Chondrocyte (in vitro differentiated cells): ENCODE data around the gene TRAPPC6A. TPM values are rescaled to one million over a fixed set of nuclear protein-coding genes. Genes with fewer than 3 reads are reported as not detected.

Source experiments
- DNase-seq: peaks from one replicate; pipeline ENCODE4 v3.0.0; 2021; ENCODE audit warnings: mixed read lengths, low spot score
- H3K27ac Mint-ChIP-seq: one replicate; pipeline ENCODE4 v1.8.0; 2021; ENCODE audit warnings: mild to moderate bottlenecking, moderate library complexity, mixed read lengths; ENCODE audit not compliant: unreplicated experiment
- H3K27me3 Mint-ChIP-seq: 2 replicates; pipeline ENCODE4 v1.8.0; 2021; ENCODE audit warnings: low read depth, mixed read lengths
- H3K36me3 Mint-ChIP-seq: 2 replicates; pipeline ENCODE4 v1.8.0; 2021; ENCODE audit warnings: low read depth, mixed read lengths
- H3K4me1 Mint-ChIP-seq: 2 replicates; pipeline ENCODE4 v1.8.0; 2021; ENCODE audit warnings: low read depth, mild to moderate bottlenecking, mixed read lengths
- H3K4me3 Mint-ChIP-seq: one replicate; pipeline ENCODE4 v1.8.0; 2021; ENCODE audit warnings: mild to moderate bottlenecking, moderate library complexity, mixed read lengths; ENCODE audit not compliant: unreplicated experiment
- H3K9me3 Mint-ChIP-seq: 2 replicates; pipeline ENCODE4 v1.8.0; 2021; ENCODE audit warnings: low read depth, mixed read lengths
- total RNA-seq: library from RNA; stranded (reverse); gene quantifications from 3 replicates; pipeline ENCODE4 v1.2.1, GENCODE V29; 2021
- TF ChIP-seq, protein P1 (sequence below): fragments of 200-600 bp; sonication (generic); IDR thresholded peaks from 2 replicates; pipeline ENCODE4 v1.5.0; 2021; ENCODE audit warnings: antibody characterized with exemption, mild to moderate bottlenecking, moderate library complexity

TRAPPC6A gene
- total RNA-seq, 1 donor from 2014 or later: 12.7 TPM

DNA sequence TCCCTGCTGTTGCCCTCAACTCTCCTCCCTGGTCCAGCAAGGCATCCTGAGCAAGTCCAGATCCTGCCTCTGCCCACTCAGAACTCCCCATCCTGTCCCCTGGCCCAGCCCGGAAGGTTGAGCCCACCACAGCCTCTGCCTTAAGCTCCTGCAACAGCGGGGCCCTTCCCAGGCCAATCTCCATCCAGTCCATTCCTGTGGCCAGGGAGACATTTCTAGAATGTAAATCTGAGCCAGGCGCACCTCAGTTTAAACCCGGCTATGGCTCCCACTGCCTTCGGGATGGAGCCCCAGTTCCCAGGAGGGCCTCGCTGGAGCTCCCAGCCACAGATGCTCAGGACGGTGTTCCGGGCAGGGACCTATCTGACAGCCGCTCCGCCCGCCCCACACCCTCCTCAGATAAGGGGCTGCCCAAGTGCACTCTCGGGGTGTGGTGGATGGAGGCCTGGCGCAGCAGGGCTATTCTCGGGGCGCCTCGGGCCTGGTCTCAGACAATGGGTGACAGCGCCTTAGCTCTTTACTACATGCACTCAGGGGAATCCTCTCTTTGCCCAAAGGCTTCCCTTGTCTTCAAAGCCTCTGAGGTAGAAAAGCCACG lies 5.3 kb downstream of the TRAPPC6A start:
- no peak overlapping the region for H3K4me3 Mint-ChIP-seq
- no peak for DNase-seq
- H3K27me3 Mint-ChIP-seq: no peaks in the 10 kb centered on the region
- H3K9me3 Mint-ChIP-seq: no peaks in the 10 kb centered on the region
- peaks cover 8% of the 10 kb centered on the region for H3K4me1 Mint-ChIP-seq
- H3K27ac Mint-ChIP-seq: no peak overlapping the region
- H3K36me3 Mint-ChIP-seq: no peaks in the 10 kb centered on the region
- TF ChIP-seq, protein P1, sequence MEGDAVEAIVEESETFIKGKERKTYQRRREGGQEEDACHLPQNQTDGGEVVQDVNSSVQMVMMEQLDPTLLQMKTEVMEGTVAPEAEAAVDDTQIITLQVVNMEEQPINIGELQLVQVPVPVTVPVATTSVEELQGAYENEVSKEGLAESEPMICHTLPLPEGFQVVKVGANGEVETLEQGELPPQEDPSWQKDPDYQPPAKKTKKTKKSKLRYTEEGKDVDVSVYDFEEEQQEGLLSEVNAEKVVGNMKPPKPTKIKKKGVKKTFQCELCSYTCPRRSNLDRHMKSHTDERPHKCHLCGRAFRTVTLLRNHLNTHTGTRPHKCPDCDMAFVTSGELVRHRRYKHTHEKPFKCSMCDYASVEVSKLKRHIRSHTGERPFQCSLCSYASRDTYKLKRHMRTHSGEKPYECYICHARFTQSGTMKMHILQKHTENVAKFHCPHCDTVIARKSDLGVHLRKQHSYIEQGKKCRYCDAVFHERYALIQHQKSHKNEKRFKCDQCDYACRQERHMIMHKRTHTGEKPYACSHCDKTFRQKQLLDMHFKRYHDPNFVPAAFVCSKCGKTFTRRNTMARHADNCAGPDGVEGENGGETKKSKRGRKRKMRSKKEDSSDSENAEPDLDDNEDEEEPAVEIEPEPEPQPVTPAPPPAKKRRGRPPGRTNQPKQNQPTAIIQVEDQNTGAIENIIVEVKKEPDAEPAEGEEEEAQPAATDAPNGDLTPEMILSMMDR: no peak

DNA sequence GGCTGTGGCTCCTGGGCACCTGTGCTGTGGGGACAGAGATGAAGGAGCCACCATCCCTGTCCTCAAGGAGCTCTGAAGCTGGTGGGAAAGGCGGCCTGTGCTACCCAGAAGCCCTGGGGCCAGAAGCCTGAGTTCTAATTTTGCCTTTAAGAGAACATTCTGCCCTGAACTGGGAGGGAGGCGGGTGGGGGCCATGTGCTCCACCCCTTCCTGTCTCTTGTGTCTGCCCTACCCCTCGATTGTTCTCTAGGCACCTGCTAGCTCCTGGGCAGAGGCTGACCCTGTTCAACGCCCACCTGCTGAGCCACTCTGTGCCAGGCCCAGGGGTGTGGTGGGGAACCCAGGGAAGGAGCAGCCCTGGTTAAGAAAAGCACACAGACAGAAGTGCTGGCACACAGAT lies 5.9 kb downstream of the TRAPPC6A start:
- Mint-ChIP-seq H3K27me3 (no peaks in the 10 kb centered on the region), H3K4me3 (no peak overlapping the region), H3K9me3 (no peaks in the 10 kb centered on the region), H3K4me1 (peaks cover 3% of the 10 kb centered on the region), H3K36me3 (no peaks in the 10 kb centered on the region), H3K27ac (no peak overlapping the region)
- DNase-seq: no peak
- TF ChIP-seq, protein P1: no peak

DNA sequence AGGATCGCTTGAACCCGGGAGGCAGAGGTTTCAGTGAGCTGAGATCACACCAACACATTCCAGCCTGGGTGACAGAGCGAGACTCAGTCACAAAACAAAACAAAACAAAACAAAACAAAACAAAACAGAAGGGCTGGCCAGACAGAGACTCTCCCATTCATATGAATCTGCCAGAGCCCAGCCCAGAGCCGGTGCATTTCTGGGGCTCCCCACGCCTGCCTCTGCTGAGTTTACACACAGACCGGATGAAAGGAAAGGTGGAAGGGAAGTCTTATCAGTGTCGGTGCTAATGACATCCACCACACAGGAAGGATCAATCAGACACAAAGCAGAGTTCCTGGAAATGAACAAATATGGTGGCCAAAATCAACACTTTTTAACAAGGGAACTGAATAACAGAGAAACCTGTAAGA lies 6.8 kb downstream of the TRAPPC6A start:
- H3K4me3 Mint-ChIP-seq: no peak overlapping the region
- no peaks in the 10 kb centered on the region for H3K9me3 Mint-ChIP-seq
- H3K27ac Mint-ChIP-seq: no peak overlapping the region
- TF ChIP-seq, protein P1: no peak
- peaks cover 6% of the 10 kb centered on the region for H3K4me1 Mint-ChIP-seq
- no peaks in the 10 kb centered on the region for H3K27me3 Mint-ChIP-seq
- no peak for DNase-seq
- H3K36me3 Mint-ChIP-seq: no peaks in the 10 kb centered on the region

DNA sequence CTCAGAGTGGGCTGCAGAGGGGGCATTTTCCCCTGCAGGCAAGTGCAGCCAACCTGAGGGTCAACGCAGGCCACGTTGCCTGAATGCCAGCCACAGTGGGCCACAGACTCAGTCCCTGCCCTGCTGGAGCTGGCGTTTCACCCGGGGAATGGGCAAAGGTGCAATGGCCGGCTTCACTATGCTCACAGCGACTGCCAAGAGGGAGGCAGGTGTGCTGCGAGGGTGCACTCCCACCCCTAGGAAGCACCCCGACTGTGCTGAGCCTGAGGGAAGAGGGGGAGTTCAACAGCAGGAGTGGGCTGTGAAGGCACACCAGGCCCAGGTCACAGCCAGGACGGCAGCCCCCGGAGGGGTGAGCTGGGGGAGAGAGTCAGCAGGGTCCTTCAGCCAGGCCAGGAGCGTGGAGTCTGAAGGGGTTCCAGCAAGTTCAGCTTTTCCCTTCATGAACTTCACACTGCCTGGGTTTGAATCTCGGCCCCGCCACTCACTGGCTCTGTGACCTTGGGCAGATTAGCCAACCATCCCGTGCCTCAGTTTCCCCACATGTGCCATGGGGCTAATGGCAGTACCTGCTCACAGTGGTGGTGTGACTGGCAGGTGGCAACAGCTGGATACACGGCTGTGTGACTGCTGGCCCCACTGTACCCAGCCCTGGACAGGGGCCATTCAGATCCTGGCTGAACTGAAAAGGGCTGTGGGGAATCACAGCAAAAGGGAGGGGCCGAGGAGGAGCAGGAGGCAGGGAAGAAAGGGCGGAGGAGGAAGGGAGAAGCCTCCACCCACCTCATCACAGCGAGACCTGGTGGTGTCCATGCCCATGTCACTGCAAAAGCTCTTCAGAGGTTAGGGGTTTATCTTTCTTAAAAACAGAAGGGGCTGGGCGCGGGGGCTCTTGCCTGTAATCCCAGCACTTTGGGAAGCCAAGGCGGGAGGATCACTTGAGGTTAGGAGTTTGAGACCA lies 7.6 kb downstream of the TRAPPC6A start:
- no peaks in the 10 kb centered on the region for H3K9me3 Mint-ChIP-seq
- no peaks in the 10 kb centered on the region for H3K27me3 Mint-ChIP-seq
- H3K36me3 Mint-ChIP-seq: no peaks in the 10 kb centered on the region
- H3K27ac Mint-ChIP-seq: no peak overlapping the region
- DNase-seq: no peak
- TF ChIP-seq, protein P1: no peak
- peaks cover 4% of the 10 kb centered on the region for H3K4me1 Mint-ChIP-seq
- H3K4me3 Mint-ChIP-seq: no peak overlapping the region

DNA sequence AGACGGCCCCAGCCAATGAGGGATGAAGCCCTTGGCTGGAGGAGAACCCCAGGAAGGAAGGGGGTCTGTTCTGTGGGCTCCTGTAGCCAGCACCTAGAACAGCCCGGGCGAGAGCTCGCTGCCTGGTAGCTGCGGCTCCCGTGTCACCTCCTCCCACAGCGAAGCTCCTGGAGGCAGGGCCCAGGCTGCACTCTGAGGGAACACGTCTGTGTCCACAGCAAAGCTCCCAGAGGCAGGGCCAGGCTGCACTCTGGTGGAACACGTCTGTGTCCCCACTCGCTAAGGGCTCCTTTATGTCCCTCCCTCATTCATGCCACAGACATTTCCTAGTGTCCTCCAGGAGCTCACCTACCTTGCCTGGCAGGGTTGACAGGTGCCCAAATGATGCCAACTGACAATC lies 8.4 kb downstream of the TRAPPC6A start:
- DNase-seq: no peak
- Mint-ChIP-seq H3K27me3 (no peaks in the 10 kb centered on the region), H3K4me1 (peaks cover 3% of the 10 kb centered on the region), H3K4me3 (no peak overlapping the region), H3K36me3 (no peaks in the 10 kb centered on the region), H3K27ac (no peak overlapping the region), H3K9me3 (no peaks in the 10 kb centered on the region)
- TF ChIP-seq, protein P1: no peak
